Activated CD4-positive, alpha-beta memory T cell treated with anti-CD3 and anti-CD28 coated beads, Interleukin-2, amount 10 ng/mL, durations not matched to agents 7 days and 5 days (primary cell): Measurements from ENCODE around the gene SLC35G4. TPM values are rescaled to one million over a fixed set of nuclear protein-coding genes. Genes with fewer than 3 reads are reported as not detected.
"Not testable (repeated sequence)": the region's sequence is repeated elsewhere in the genome, so short reads cannot be mapped to it uniquely, and the experiment has no call there.

Experiments used
- CTCF ChIA-PET: fragments of 350-600 bp; sonication (Branson Sonifier 250); formaldehyde crosslinking; loops from one replicate; lab custom pipeline; 2021; ENCODE audit warnings: antibody characterized with exemption, inconsistent platforms; lab: Charles Lee
- POLR2A ChIA-PET: fragments of 350-600 bp; sonication (Branson Sonifier 250); formaldehyde crosslinking; loops from one replicate; lab custom pipeline; 2021; ENCODE audit warnings: antibody characterized with exemption; lab: Charles Lee
- DNase-seq: peaks from one replicate; pipeline ENCODE4 v3.0.0-alpha.2; 2020
- H3K27ac Mint-ChIP-seq: one replicate; pipeline ENCODE4 v1.8.0; 2021; ENCODE audit warnings: mild to moderate bottlenecking, mixed read lengths
- H3K27me3 Mint-ChIP-seq: one replicate; pipeline ENCODE4 v1.8.0; 2021; ENCODE audit warnings: mixed read lengths
- H3K36me3 Mint-ChIP-seq: one replicate; pipeline ENCODE4 v1.8.0; 2021; ENCODE audit warnings: low read depth, mixed read lengths
- H3K4me1 Mint-ChIP-seq: one replicate; pipeline ENCODE4 v1.8.0; 2021; ENCODE audit warnings: mixed read lengths
- H3K4me3 Mint-ChIP-seq: one replicate; pipeline ENCODE4 v1.8.0; 2021; ENCODE audit warnings: mild to moderate bottlenecking, mixed read lengths
- H3K9me3 Mint-ChIP-seq: one replicate; pipeline ENCODE4 v1.8.0; 2021; ENCODE audit warnings: mixed read lengths
- total RNA-seq, 2 experiments: library from RNA; stranded (reverse); gene quantifications; one replicate each; pipeline ENCODE4 v1.2.3, GENCODE V29; 2021

Gene SLC35G4
- total RNA-seq: not detected

DNA sequence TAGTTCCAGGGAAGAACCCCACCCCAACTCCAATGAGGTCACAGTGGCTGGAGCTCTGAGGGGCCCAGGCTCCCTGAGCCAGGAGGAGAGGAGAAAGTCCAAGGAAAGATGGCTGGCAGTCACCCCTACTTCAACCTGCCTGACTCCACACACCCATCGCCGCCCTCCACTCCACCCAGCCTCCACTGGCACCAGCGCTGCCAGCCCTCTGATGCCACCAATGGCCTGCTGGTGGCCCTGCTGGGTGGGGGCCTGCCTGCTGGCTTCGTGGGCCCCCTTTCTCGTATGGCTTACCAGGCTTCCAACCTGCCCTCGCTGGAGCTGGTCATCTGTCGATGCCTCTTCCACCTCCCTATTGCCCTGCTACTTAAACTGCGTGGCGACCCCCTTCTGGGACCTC lies at the start of gene SLC35G4:
SLC35G4 (plus strand) TSS at position 109 of the 400 bp plus-strand sequence; CDS start at position 109, 0 bp downstream.
- POLR2A ChIA-PET, H3K36me3 Mint-ChIP-seq, H3K4me1 Mint-ChIP-seq, H3K27me3 Mint-ChIP-seq, H3K9me3 Mint-ChIP-seq, H3K27ac Mint-ChIP-seq, H3K4me3 Mint-ChIP-seq, CTCF ChIA-PET, DNase-seq: not testable (repeated sequence)

DNA sequence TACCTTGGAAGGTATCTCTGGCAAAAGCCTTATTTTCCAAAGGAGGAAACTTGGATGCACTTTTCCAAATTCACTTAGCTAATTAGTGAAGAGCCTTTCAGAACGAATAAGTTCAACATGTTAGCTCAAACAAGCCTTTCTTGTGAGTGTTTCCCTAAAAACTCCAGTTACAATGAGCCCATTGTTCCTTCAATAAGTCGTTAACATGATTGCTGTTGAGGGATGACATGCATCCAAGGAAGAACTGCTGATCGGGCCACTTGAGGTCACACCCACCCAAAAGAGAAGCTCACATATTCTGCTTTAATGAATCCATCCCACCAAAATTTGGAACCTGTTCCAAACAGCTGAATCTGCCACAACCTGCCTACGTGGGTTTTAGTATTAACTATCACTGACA lies 48.1 kb upstream of the SLC35G4 start:
- Mint-ChIP-seq H3K36me3 (no peaks in the 10 kb centered on the region), H3K9me3 (no peaks in the 10 kb centered on the region), H3K4me1 (no peaks in the 10 kb centered on the region), H3K27me3 (peaks cover 2% of the 10 kb centered on the region), H3K27ac (no peak overlapping the region), H3K4me3 (no peak overlapping the region)
- ChIA-PET CTCF (interaction anchor here (1.2 to 1.8 kb wide), 2 partner anchors 8 to 11 kb away, joined by 3 to 9 read pairs; no protein-coding TSS in a partner anchor), POLR2A (no interaction called here)
- no peak for DNase-seq

DNA sequence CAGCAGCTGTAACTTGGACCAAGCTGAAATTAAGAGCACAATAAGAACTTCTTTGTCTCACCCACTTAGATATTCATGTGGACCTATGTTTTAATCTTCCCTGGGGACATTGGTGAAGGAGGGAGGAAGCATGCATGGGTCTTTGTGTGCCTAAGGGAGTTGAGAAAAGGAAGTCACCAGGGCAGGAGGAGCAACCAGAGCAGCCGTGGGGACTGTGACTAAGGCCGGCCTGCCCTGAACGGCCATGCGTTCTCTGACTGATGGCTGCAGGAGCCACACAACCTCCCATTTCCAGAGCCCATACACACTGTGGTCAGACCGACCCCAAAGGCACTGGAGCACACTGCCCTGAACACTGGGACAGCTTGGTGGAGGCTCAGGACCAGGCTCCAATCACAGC lies 43.7 kb upstream of the SLC35G4 start:
- ChIA-PET CTCF (no interaction called here), POLR2A (no interaction called here)
- Mint-ChIP-seq H3K4me3 (no peak overlapping the region), H3K27ac (no peak overlapping the region), H3K9me3 (no peaks in the 10 kb centered on the region), H3K4me1 (no peaks in the 10 kb centered on the region), H3K27me3 (peaks cover 2% of the 10 kb centered on the region), H3K36me3 (no peaks in the 10 kb centered on the region)
- DNase-seq: no peak

DNA sequence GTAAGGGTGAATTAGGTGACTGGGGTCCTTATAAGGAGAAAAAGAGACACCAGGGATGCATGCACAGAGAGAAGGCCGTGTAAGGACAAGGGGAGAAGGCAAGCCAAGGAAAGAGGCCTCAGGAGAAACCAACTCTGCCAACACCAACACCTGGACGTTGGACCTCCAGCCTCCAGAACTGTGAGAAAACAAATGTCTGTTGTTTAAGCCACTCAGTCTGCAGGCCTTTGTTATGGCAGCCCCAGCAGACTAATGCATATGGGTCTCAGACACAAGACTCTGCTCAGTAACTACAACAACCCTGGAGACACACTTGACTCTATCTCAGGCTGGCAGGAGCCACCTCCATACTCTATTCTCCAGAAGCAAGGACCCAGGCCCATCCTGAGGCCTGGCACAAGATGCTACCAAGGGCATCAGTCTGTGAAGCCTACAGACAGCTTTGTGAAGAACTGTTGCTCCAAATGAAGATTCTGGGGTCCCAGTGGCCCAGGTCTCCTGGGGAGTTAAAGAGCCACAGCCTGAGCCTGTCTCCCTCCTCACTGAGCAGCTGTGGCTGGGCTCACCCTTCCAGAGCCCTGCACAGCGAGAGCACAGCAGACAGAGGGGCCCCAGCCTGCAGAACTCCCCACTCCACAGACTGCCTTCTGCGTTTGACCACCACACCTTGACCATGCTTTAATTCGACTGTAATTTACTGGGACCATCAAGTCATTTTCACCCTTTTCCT lies 43.0 kb upstream of the SLC35G4 start:
- CTCF ChIA-PET: no interaction called here
- Mint-ChIP-seq H3K36me3 (no peaks in the 10 kb centered on the region), H3K9me3 (no peaks in the 10 kb centered on the region), H3K27ac (no peak overlapping the region), H3K27me3 (peaks cover 2% of the 10 kb centered on the region), H3K4me1 (no peaks in the 10 kb centered on the region), H3K4me3 (no peak overlapping the region)
- POLR2A ChIA-PET: interaction anchor here (0.7 kb wide), 1 partner anchor 53 kb away, joined by 3 read pairs; no protein-coding TSS in a partner anchor
- no peak for DNase-seq

DNA sequence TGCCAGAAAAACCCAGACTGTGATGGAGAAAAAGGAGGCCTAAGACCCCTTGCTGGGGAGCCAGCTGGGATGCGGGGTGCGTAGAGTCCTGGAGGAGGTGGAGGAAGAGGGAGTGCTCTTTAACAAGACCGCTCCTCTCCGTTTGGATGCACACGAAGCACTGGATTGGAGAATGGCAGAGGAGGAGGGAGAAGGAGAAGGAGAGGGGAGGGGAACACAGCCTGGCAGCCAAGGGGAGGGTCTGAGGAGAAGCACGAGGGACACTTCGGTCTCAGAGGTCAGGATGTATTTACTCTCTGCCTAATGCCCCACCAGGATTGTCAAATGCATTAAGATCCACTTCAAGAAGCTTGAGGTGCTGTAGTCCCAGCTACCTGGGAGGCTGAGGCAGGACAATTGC lies 42.0 kb upstream of the SLC35G4 start:
- Mint-ChIP-seq H3K9me3 (no peaks in the 10 kb centered on the region), H3K36me3 (no peaks in the 10 kb centered on the region), H3K27me3 (peaks cover 4% of the 10 kb centered on the region), H3K27ac (no peak overlapping the region), H3K4me3 (no peak overlapping the region), H3K4me1 (no peaks in the 10 kb centered on the region)
- CTCF ChIA-PET: no interaction called here
- POLR2A ChIA-PET: interaction anchor here (0.7 kb wide), 1 partner anchor 54 kb away, joined by 3 read pairs; no protein-coding TSS in a partner anchor
- DNase-seq: no peak

DNA sequence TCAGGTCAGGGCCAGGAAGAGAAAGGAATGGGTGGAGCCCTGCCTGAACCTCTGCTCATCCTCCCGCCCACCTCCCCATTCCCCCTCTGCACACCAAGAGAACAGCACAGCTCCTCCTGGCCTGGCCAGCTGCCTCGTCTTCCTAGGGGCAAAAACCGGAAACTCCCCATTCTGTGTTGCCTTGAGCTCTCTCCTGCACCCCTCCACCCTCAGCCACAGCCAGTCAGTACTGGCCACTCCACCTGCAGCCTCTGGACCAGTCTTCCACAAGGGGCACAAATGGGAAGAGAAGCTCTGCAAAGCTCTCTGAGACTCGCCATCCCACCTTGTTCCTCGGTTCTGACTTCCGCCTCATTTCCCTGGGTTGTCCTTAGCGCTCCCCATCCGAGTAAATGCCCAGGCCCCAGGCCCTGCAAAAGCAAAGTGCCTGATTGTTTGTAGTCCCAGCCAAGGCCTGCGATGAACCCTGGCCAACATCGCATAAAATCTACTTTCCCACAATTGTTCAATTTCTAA lies 39.3 kb upstream of the SLC35G4 start:
- CTCF ChIA-PET: interaction anchor here (1.5 to 2.3 kb wide), 2 partner anchors 14 to 17 kb away, joined by 3 to 8 read pairs; no protein-coding TSS in a partner anchor
- Mint-ChIP-seq H3K4me1 (no peaks in the 10 kb centered on the region), H3K27ac (no peak overlapping the region), H3K4me3 (no peak overlapping the region), H3K36me3 (no peaks in the 10 kb centered on the region), H3K9me3 (no peaks in the 10 kb centered on the region), H3K27me3 (peaks cover 9% of the 10 kb centered on the region)
- POLR2A ChIA-PET: no interaction called here
- no peak for DNase-seq

DNA sequence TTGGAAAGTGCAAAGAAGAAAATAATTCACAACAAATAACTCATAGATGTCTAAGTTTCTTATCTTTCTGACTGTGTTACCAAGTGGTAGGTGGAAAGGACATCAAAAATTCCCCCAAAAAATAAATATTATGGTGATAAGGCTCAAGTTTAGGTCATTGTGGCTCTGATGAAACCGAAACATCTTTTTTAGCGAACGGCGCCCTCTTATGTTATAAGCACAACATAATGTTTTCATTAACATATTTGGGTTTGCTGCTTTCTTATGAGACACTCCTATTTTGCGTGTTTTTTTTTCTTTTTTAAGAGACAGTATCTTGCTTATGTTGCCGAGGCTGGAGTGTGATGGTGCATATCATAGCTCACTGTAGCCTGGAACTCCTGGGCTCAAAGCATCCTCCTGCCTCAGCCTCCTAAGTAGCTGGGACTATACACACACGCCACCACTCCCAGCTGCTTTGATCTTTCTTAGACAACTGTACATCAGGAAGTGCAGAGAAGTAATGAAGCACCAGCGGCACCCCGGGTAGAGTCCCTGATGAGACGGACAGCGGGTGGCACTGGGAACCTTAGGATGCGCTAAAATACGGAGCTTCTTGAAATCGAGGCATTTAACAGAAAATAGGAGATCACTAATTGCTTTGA lies 38.5 kb upstream of the SLC35G4 start:
- Mint-ChIP-seq H3K4me3 (no peak overlapping the region), H3K9me3 (no peaks in the 10 kb centered on the region), H3K27me3 (peaks cover 9% of the 10 kb centered on the region), H3K4me1 (no peaks in the 10 kb centered on the region), H3K27ac (no peak overlapping the region), H3K36me3 (no peaks in the 10 kb centered on the region)
- CTCF ChIA-PET: interaction anchor here (2.3 kb wide), 1 partner anchor 18 kb away, joined by 8 read pairs; no protein-coding TSS in a partner anchor
- no peak for DNase-seq
- POLR2A ChIA-PET: no interaction called here

DNA sequence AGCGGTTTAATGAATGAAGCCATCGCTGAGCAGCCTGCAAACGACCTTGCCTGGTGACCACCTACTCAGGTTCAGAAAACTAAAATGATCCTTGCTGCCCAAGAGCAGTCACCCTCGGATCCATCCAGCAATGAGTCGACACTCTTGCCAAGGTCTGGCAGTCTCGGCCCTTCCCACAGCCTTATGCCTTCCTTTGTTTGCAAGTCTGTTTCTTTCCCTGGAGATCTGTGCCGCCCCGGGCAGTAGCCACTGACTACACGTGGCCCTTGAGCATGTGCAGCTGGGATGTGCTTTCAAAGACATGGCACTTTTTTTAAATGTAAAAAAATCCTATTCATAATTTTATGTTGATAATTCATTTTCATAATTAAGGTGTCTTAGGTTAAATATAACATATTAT lies 37.2 kb upstream of the SLC35G4 start:
- Mint-ChIP-seq H3K27me3 (peaks cover 13% of the 10 kb centered on the region), H3K4me1 (peaks cover 2% of the 10 kb centered on the region), H3K36me3 (no peaks in the 10 kb centered on the region), H3K9me3 (no peaks in the 10 kb centered on the region), H3K4me3 (no peak overlapping the region), H3K27ac (no peak overlapping the region)
- ChIA-PET CTCF (no interaction called here), POLR2A (no interaction called here)
- DNase-seq: no peak

DNA sequence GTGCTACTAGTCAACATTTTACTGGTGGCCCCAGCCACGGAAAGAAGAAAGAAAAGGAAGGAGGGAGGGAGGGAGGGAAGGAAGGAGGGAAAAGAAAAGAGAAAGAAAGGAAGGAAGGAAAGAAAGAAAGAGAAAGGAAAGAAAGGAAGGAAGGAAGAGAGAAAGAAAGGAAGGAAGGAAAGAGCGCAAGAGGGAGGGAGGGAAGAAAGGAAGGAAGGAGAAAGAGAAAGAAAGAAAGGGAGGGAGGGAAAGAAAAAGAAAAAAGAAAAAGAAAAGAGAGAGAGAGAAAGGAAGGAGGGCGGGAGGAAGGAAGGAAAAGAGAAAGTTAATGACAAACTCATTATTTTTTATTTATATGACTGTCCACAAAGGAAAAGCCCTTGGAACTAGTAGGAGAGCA lies 34.9 kb upstream of the SLC35G4 start:
- H3K9me3 Mint-ChIP-seq: no peaks in the 10 kb centered on the region
- peaks cover 14% of the 10 kb centered on the region for H3K27me3 Mint-ChIP-seq
- no peak overlapping the region for H3K4me3 Mint-ChIP-seq
- DNase-seq: no peak
- H3K36me3 Mint-ChIP-seq: no peaks in the 10 kb centered on the region
- CTCF ChIA-PET: no interaction called here
- peaks cover 12% of the 10 kb centered on the region for H3K4me1 Mint-ChIP-seq
- POLR2A ChIA-PET: no interaction called here
- H3K27ac Mint-ChIP-seq: no peak overlapping the region

DNA sequence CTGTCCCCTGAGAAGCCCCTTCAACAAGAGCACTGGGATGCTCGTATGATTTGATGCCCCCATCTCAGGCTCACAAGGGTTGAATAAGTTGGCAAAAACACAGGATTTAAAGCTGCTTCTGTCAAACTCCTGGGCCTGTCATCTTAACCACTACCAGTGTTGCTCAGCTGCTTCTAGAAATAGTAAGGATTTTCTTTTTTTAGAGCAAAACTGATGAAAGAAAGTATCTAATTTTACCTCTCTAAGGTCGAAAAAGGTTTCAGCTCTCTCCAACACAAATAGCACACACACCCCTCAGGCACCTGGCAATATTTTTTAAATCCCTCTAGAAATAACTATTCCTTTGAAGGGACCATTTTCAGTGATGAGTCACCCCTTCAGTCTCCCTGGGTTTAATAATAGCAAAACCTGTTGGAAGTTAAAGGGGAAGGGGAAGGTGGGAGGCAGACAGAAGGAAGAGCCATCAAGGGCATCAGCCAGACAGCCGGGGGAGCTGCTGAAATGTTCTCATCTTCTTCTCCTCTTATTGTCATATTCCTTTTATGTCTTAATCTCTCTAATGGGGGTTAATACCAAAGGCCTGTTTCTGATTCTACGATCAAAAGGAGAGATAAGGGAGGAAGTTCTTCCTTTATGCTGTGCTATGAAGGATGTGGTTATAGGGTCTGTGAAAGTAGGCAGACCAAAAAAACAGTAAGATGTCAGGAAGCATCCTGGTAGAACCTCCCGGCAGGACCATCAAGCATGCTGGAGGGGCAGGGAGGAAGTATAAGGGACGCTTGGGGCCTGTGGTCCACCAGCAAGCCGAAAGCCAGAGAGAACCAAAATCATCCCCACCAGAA lies 31.9 kb upstream of the SLC35G4 start:
- Mint-ChIP-seq H3K9me3 (no peaks in the 10 kb centered on the region), H3K4me3 (no peak overlapping the region), H3K27me3 (peaks cover 12% of the 10 kb centered on the region), H3K4me1 (peaks cover 12% of the 10 kb centered on the region), H3K27ac (no peak overlapping the region), H3K36me3 (no peaks in the 10 kb centered on the region)
- no peak for DNase-seq
- CTCF ChIA-PET: no interaction called here
- POLR2A ChIA-PET: no interaction called here

DNA sequence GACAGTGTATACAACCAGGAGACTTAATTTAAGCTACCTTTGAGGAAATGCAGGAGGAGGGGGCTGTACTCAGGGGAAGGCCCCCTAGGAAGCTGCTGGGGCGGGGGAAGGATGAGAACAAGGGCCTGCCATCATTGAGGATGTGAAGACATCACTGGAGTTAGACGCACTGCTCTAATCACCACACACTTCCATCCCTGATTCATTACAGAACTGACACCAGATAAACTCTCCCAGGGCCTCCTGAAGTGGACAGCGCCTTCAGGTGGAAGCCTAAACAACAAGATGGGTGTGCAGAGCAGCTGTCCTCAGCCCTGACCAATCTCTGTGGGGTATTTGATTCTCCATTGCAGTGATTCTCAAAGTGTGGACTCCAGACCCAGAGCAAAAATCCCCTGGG lies 30.6 kb upstream of the SLC35G4 start:
- CTCF ChIA-PET: no interaction called here
- H3K27ac Mint-ChIP-seq: no peak overlapping the region

DNA sequence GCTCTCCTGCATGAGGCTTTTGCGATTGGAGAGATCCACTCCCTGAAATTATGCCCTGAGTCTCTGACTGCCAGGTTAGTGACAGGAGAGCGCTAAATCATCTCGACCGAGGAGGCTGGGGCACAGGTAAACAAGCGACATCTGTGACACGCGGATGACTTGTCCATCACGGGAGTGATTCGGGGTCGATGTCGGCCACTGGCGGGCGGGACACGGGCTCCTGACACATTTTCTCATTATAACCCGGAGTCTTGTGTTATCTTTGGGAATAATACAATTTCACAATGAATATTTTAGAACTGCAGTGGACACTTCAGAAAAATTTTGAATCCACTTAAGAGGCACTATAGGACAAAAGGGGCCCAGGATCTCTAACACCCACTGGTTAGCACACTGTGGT lies 29.5 kb upstream of the SLC35G4 start:
- Mint-ChIP-seq H3K27ac (no peak overlapping the region), H3K36me3 (no peaks in the 10 kb centered on the region), H3K27me3 (peaks cover 9% of the 10 kb centered on the region), H3K9me3 (no peaks in the 10 kb centered on the region), H3K4me1 (peaks cover 12% of the 10 kb centered on the region), H3K4me3 (no peak overlapping the region)
- DNase-seq: no peak
- CTCF ChIA-PET: no interaction called here
- POLR2A ChIA-PET: no interaction called here

More for the DNA sequence above, 30.6 kb upstream of the SLC35G4 start:
- Mint-ChIP-seq H3K36me3 (no peaks in the 10 kb centered on the region), H3K4me3 (no peak overlapping the region), H3K4me1 (peaks cover 12% of the 10 kb centered on the region), H3K27me3 (peaks cover 8% of the 10 kb centered on the region), H3K9me3 (no peaks in the 10 kb centered on the region)
- POLR2A ChIA-PET: no interaction called here
- no peak for DNase-seq

DNA sequence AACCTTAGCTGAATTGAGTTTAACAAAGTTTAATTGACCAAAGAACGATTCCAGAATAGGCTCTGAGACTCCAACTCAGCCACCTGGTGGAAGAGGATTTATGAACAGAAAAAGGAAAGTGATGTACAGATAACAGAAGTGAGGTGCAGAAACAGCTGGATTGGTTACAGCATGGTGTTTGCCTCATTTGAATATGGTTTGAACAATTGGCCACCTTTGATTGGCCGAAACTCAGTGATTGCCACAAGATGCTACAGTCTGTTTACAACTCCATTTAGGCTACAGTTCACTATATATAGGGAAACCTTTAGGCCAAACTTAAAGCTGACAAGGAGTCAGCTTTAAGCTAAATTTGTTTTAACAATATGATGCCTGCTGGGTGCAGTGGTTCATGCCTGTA lies 28.1 kb upstream of the SLC35G4 start:
- Mint-ChIP-seq H3K36me3 (no peaks in the 10 kb centered on the region), H3K9me3 (no peaks in the 10 kb centered on the region), H3K4me1 (peaks cover 12% of the 10 kb centered on the region), H3K27ac (no peak overlapping the region), H3K4me3 (no peak overlapping the region), H3K27me3 (peaks cover 12% of the 10 kb centered on the region)
- DNase-seq: no peak
- ChIA-PET POLR2A (no interaction called here), CTCF (no interaction called here)
